NB4 (cell line): Measurements from ENCODE around the gene CDK14.

Experiments
- DNase-seq: peaks from one replicate; pipeline ENCODE4 v3.0.0; 2010; ENCODE audit warnings: low read depth
- H3K4me3 ChIP-seq: one replicate; pipeline ENCODE4 v1.5.1; 2011; ENCODE audit warnings: mild to moderate bottlenecking, low read depth, low read length, moderate library complexity
- MYC ChIP-seq: IDR thresholded peaks from 2 replicates; pipeline ENCODE4 v1.6.1; 2011; ENCODE audit warnings: low read depth, low read length
- POLR2A ChIP-seq: IDR thresholded peaks from 2 replicates; pipeline ENCODE4 v1.6.1; 2011; ENCODE audit warnings: mild to moderate bottlenecking; ENCODE audit not compliant: insufficient read length; ENCODE audit errors: extremely low read depth
- TF ChIP-seq, protein P1 (sequence below): IDR thresholded peaks from one replicate; pipeline ENCODE4 v1.5.1; 2012; ENCODE audit warnings: low read depth, low read length
- TF ChIP-seq, protein P2 (sequence below): IDR thresholded peaks from 2 replicates; pipeline ENCODE4 v1.6.1; 2011; ENCODE audit warnings: low read depth, low read length

Gene CDK14

DNA sequence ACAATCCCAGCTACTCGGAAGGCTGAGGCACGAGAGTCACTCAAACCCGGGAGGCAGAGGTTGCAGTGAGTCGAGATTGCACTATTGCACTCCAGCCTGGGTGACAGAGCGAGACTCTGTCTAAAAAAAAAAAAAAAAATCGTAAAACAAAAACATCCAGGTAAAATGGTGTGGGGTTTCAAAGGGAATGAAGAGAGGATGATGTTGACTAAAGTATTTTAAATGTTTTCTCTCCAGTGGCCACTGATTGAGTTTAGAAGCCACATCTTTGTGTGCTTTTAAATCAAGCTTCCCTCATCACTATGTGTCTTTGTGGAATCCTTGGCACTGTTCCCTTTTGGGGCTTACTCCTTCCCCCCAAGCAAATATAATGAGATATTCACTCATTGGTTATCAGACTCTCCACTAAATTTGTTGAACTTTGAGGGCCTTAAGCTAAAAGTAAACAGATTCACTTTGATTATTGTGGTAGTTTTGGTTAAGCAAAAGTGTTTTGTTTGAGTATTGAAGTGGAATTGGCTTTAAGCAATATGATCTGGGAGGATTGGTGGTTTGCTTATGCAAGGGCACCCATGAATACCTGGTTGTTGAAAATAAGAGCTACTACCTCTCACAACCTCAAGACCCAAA, 162.9 kb downstream of the CDK14 start:
- TF ChIP-seq, protein P1, sequence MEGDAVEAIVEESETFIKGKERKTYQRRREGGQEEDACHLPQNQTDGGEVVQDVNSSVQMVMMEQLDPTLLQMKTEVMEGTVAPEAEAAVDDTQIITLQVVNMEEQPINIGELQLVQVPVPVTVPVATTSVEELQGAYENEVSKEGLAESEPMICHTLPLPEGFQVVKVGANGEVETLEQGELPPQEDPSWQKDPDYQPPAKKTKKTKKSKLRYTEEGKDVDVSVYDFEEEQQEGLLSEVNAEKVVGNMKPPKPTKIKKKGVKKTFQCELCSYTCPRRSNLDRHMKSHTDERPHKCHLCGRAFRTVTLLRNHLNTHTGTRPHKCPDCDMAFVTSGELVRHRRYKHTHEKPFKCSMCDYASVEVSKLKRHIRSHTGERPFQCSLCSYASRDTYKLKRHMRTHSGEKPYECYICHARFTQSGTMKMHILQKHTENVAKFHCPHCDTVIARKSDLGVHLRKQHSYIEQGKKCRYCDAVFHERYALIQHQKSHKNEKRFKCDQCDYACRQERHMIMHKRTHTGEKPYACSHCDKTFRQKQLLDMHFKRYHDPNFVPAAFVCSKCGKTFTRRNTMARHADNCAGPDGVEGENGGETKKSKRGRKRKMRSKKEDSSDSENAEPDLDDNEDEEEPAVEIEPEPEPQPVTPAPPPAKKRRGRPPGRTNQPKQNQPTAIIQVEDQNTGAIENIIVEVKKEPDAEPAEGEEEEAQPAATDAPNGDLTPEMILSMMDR: no peak
- TF ChIP-seq, protein P2, sequence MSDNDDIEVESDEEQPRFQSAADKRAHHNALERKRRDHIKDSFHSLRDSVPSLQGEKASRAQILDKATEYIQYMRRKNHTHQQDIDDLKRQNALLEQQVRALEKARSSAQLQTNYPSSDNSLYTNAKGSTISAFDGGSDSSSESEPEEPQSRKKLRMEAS: no peak
- no peak for TF ChIP-seq MYC
- no peak for TF ChIP-seq POLR2A
- no peak for DNase-seq
- no peak overlapping the region for H3K4me3 ChIP-seq

DNA sequence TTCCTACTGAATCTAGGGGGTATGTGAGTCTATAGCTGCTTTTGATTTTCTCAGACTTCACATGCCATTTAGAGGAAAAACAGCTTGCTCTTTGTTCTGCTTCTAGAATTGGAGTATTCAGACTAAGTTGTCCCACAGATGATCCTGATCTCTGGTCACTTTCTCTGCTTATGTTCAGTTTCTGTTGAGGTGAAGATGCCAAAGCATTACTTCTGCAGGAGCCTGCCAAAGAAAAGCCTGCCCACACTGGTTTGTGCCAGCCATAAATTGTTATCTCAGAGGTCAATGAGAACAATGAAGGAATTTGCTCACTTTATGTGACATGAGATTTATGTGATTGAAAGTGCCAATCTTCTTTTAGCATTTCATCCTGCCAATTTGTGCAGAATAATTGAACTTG, 163.6 kb downstream of the CDK14 start:
- TF ChIP-seq MYC (no peak), POLR2A (no peak)
- TF ChIP-seq, protein P1: no peak
- TF ChIP-seq, protein P2: no peak
- DNase-seq: no peak
- H3K4me3 ChIP-seq: no peak overlapping the region

DNA sequence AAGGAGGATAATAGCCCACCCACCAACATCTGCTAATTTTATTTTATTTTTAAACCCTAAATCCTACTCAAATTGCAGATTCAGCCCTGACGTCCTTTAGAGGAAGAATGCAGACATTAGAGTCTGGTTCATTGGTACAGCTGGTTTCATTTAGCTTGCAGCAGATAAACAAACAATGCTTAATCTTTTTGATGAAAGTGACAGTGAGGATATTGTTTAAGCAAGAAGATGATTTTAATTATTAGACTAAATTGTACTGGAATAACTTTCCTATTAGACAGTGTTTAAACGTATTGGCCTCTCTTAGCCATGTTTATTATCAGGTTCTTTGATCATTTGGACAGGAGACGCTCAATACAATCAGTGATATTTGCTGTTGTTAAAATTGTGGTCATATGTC, 164.8 kb downstream of the CDK14 start:
- no peak for DNase-seq
- TF ChIP-seq POLR2A (no peak), MYC (no peak)
- TF ChIP-seq, protein P2: no peak
- TF ChIP-seq, protein P1: no peak
- no peak overlapping the region for H3K4me3 ChIP-seq

DNA sequence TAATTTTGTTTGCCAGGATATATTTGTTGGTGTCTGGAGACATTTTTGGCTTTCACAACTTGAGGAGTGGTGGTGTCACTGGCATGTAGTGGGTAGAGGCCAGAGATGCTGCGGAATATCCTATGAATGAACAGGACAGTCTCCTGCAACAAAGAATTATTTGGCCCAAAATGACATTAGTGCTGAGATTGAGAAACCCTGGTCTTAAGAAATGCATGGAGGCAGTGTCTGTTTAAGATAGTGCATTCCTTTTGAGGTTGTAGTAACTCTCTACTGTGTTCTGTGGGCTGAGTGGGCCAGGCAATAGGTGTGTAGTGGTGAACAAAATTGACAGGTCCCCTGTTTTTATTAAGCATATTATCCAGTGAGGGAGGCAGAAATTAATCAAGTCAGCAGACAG, 165.5 kb downstream of the CDK14 start:
- TF ChIP-seq POLR2A: no peak
- no peak for TF ChIP-seq MYC
- TF ChIP-seq, protein P1: no peak
- TF ChIP-seq, protein P2: no peak
- DNase-seq: no peak
- no peak overlapping the region for H3K4me3 ChIP-seq

DNA sequence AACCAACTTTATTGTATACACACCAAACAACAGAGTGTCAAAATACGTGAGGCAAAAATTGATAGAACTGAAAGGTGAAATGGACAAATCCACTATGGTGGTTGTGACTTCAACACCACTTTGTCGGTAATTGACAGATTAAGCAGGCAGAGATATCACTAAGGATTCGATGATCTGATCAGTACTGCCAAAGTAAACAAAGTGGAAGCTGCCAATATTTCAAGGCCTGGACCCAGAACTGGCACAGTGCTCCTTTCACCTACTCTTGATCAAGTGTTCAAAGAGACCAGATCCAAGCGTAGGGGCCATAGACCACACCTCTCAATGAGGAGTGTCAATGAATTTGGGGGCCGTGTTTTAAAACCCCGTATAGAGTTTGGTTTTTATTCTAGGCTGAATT, 167.0 kb downstream of the CDK14 start:
- no peak overlapping the region for H3K4me3 ChIP-seq
- DNase-seq: no peak
- TF ChIP-seq MYC (no peak), POLR2A (no peak)
- TF ChIP-seq, protein P1: no peak
- TF ChIP-seq, protein P2: no peak
